ENCODE measurements around the gene ZHX3. TPM values are rescaled to one million over a fixed set of nuclear protein-coding genes. Genes with fewer than 3 reads are reported as not detected.

Gene ZHX3
- total RNA-seq, 3 donors from 2014 or later (not counting 1 experiment from before 2014, with no cell fraction given) = 9.0 to 11.8 (median 10.3) TPM

DNA sequence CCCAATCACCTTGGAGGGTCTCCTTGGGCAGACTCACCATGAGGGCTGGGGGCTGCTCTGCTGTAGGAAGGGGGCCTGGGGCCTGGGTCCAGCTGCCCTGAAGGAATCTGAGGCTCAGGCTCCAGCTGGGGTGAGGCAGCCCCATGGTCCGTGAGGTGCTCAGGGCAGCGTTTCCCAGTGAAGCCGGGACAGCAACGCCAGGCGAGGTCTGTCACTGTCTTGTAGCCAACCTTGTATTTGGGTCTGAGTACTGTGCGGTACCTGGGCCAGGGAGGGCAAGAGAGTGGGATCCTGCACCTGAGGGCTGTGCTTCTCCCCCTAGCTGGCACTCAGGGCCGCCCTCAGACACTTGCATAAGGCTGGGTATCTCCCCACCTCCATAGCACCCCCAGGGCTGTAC is 46.1 kb upstream of the ZHX3 start:
- TF ChIP-seq, protein P1, sequence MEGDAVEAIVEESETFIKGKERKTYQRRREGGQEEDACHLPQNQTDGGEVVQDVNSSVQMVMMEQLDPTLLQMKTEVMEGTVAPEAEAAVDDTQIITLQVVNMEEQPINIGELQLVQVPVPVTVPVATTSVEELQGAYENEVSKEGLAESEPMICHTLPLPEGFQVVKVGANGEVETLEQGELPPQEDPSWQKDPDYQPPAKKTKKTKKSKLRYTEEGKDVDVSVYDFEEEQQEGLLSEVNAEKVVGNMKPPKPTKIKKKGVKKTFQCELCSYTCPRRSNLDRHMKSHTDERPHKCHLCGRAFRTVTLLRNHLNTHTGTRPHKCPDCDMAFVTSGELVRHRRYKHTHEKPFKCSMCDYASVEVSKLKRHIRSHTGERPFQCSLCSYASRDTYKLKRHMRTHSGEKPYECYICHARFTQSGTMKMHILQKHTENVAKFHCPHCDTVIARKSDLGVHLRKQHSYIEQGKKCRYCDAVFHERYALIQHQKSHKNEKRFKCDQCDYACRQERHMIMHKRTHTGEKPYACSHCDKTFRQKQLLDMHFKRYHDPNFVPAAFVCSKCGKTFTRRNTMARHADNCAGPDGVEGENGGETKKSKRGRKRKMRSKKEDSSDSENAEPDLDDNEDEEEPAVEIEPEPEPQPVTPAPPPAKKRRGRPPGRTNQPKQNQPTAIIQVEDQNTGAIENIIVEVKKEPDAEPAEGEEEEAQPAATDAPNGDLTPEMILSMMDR (IDR thresholded peaks at IDR 0.05) = no peak
- intact Hi-C loops (cut with micrococcal nuclease) = no loop called here
- H3K27me3 Mint-ChIP-seq (ENCODE audit: low read depth in 2 of 2) = peaks cover 25 to 28% of the 10 kb centered on the region in 2 donors

DNA sequence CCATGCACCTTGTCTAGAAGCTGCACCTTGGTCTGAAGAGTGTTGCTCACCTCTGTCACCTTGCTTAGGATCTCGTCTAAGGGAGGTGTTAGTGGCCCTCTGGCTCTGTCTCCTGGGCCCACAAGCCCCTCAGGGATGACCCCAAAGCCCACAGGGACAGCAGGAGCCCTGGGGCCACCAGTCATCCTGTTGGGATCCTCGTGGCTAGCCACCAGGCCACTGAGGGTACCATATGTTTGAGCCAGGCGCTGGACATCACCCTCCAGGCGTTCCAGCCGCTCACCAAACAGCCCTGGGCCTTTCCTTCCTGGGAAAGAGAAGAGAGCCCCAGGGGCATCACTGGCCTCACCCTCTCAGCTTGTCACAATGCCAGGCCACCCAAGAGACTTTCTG is 45.2 kb upstream of the ZHX3 start:
- no peak for ATAC-seq
- no peaks in the 10 kb centered on the region for H3K9me3 ChIP-seq (ENCODE audit: control insufficient read depth, insufficient read depth, low read length)
- H3K4me1 ChIP-seq (ENCODE audit: control insufficient read depth, insufficient read depth, low read length) = no peaks in the 10 kb centered on the region
- no peaks in the 10 kb centered on the region for H3K36me3 Mint-ChIP-seq
- H3K27ac ChIP-seq (ENCODE audit: low read length) = no peak overlapping the region
- H3K27me3 ChIP-seq (ENCODE audit: control insufficient read depth, insufficient read depth, low read length) = peaks cover under 1% of the 10 kb centered on the region
- H3K27me3 Mint-ChIP-seq (ENCODE audit: low read depth in 2 of 2) = peaks cover 20 to 21% of the 10 kb centered on the region in 2 donors
- DNase-seq = no peak
- H3K4me3 Mint-ChIP-seq = no peak overlapping the region
- no peaks in the 10 kb centered on the region for H3K9me3 Mint-ChIP-seq
- TF ChIP-seq, protein P1 (IDR thresholded peaks at IDR 0.05) = no peak
- intact Hi-C loops (cut with micrococcal nuclease) = no loop called here
- H3K4me3 ChIP-seq (ENCODE audit: low read length) = no peak overlapping the region
- H3K27ac Mint-ChIP-seq = no peak overlapping the region
- 73% methylated on average over 5 of the region's 5 CpGs for WGBS (ENCODE audit: insufficient coverage)
- peaks cover 0 to 5% of the 10 kb centered on the region in 2 donors for H3K4me1 Mint-ChIP-seq
- H3K36me3 ChIP-seq (ENCODE audit: control insufficient read depth, insufficient read depth, low read length) = no peaks in the 10 kb centered on the region

More for the DNA sequence above, 46.1 kb upstream of the ZHX3 start:
- no peak overlapping the region for H3K4me3 Mint-ChIP-seq
- H3K4me3 ChIP-seq (ENCODE audit: low read length) = no peak overlapping the region
- no peak overlapping the region for H3K27ac Mint-ChIP-seq
- no peaks in the 10 kb centered on the region for H3K36me3 Mint-ChIP-seq
- H3K9me3 ChIP-seq (ENCODE audit: control insufficient read depth, insufficient read depth, low read length) = no peaks in the 10 kb centered on the region
- 85% methylated on average over 6 of the region's 7 CpGs for WGBS (ENCODE audit: insufficient coverage)
- peaks cover 5% of the 10 kb centered on the region for H3K27me3 ChIP-seq (ENCODE audit: control insufficient read depth, insufficient read depth, low read length)
- no peak overlapping the region for H3K27ac ChIP-seq (ENCODE audit: low read length)
- H3K9me3 Mint-ChIP-seq = no peaks in the 10 kb centered on the region
- no peaks in the 10 kb centered on the region for H3K4me1 ChIP-seq (ENCODE audit: control insufficient read depth, insufficient read depth, low read length)
- no peak for DNase-seq
- H3K36me3 ChIP-seq (ENCODE audit: control insufficient read depth, insufficient read depth, low read length) = no peaks in the 10 kb centered on the region
- ATAC-seq = no peak
- peaks cover 0 to 5% of the 10 kb centered on the region in 2 donors for H3K4me1 Mint-ChIP-seq

DNA sequence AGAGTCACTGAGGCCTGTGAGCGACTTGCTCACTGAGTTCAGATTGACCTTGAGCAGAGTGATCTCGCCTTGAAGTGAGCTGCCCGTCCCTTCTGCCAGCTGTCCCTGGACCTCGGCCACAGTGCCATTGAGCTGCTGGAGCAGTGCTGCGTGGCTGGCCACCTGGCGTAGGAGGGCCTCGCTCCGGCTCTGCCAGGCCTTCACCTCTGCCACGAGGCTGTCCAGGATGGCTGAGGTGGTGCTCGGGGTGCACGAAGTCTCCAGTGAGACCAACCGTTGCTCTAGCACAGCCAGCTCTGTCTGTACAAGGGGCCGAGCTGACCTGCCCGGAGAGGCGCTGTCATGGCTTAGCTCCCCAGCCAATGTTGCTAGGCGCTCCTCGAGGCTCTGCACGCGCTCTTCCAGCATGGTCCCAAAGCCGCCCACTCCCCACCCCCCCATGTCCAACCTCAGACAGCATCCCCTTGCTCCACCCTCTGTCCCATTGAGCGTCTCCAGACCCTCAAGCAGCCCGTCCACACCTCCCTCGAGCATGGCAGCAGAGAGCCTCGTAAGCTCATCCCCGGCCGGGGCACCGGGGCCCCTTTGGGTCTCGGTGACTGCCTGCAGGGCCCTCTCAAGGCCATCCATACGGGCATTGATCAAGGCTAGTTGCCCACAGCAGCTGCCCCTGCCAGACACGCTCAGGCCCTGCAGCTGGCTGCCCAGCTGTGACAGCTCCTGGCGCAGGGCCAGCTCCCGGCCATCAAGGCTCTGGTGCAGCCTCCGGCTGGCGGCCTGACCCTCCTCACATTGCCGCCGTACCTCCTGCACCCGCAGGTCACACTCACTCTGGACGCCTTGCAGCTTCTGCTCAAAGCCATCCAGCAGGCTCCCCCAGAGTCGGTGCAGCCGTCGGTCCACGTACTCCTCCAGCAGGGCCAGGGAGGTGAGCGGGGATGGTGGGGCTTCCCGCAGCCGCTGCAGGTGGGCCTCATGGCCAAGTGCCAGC is 44.5 kb upstream of the ZHX3 start:
- Histone ChIP-seq H3K36me3 (ENCODE audit: control insufficient read depth, insufficient read depth, low read length) (no peaks in the 10 kb centered on the region), H3K27ac (ENCODE audit: low read length) (no peak overlapping the region), H3K27me3 (ENCODE audit: control insufficient read depth, insufficient read depth, low read length) (no peaks in the 10 kb centered on the region), H3K4me1 (ENCODE audit: control insufficient read depth, insufficient read depth, low read length) (no peaks in the 10 kb centered on the region), H3K9me3 (ENCODE audit: control insufficient read depth, insufficient read depth, low read length) (no peaks in the 10 kb centered on the region), H3K4me3 (ENCODE audit: low read length) (no peak overlapping the region)
- Mint-ChIP-seq H3K4me1 (peaks cover 0 to 5% of the 10 kb centered on the region in 2 donors), H3K36me3 (no peaks in the 10 kb centered on the region), H3K9me3 (no peaks in the 10 kb centered on the region), H3K4me3 (no peak overlapping the region), H3K27ac (no peak overlapping the region), H3K27me3 (ENCODE audit: low read depth in 2 of 2) (peaks cover 14 to 15% of the 10 kb centered on the region in 2 donors)
- intact Hi-C loops (cut with micrococcal nuclease) = no loop called here
- TF ChIP-seq, protein P1 (IDR thresholded peaks at IDR 0.05) = no peak
- no peak for DNase-seq
- WGBS (ENCODE audit: insufficient coverage) = 92% methylated on average over 45 of the region's 45 CpGs
- no peak for ATAC-seq
